Dendritic cell treated with granulocyte-macrophage colony-stimulating factor and Interleukin-4, amounts not matched to agents 40 ng/mL and 50 ng/mL, for 4 days (primary cell): Measurements from ENCODE around the gene KCNN3.
A peak's percentile ranks its signal among the peaks of the same experiment; 100 is the strongest.

Source experiments
- H3K27ac Mint-ChIP-seq: one replicate; pipeline ENCODE4 v1.8.0; 2022; ENCODE audit warnings: mild to moderate bottlenecking, mixed read lengths
- H3K27me3 Mint-ChIP-seq: one replicate; pipeline ENCODE4 v1.8.0; 2022; ENCODE audit warnings: mild to moderate bottlenecking, mixed read lengths
- H3K36me3 Mint-ChIP-seq: one replicate; pipeline ENCODE4 v1.8.0; 2022; ENCODE audit warnings: low read depth, mixed read lengths
- H3K4me1 Mint-ChIP-seq: one replicate; pipeline ENCODE4 v1.8.0; 2022; ENCODE audit warnings: low read depth, mixed read lengths
- H3K4me3 Mint-ChIP-seq: one replicate; pipeline ENCODE4 v1.8.0; 2022; ENCODE audit warnings: mild to moderate bottlenecking, moderate library complexity, mixed read lengths
- H3K9me3 Mint-ChIP-seq: one replicate; pipeline ENCODE4 v1.8.0; 2022; ENCODE audit warnings: mixed read lengths
- intact Hi-C: fragments of 100-400 bp; cut with micrococcal nuclease; formaldehyde crosslinking; loops from one replicate; pipeline ENCODE4 v1.15.0; 2022

Gene KCNN3

GRCh38 chr1:154744352-154745035, 125.6 kb downstream of the KCNN3 start:
- Mint-ChIP-seq H3K27me3 (peaks cover 38% of the 10 kb centered on the region), H3K4me3 (no peak overlapping the region), H3K9me3 (no peaks in the 10 kb centered on the region), H3K36me3 (no peaks in the 10 kb centered on the region), H3K27ac (no peak overlapping the region), H3K4me1 (peaks cover 35% of the 10 kb centered on the region)
- intact Hi-C loops = no loop called here

- Mint-ChIP-seq H3K36me3 (no peaks in the 10 kb centered on the region), H3K9me3 (no peaks in the 10 kb centered on the region), H3K4me3 (no peak overlapping the region), H3K27ac (no peak overlapping the region), H3K4me1 (peaks cover 26% of the 10 kb centered on the region), H3K27me3 (peaks cover 38% of the 10 kb centered on the region)
- intact Hi-C loops = no loop called here
Measured at GRCh38 chr1:154743526-154744036, 126.5 kb downstream of the KCNN3 start.

GRCh38 chr1:154742606-154743005, 127.5 kb downstream of the KCNN3 start:
- H3K27ac Mint-ChIP-seq = no peak overlapping the region
- H3K4me1 Mint-ChIP-seq = peaks cover 19% of the 10 kb centered on the region
- H3K27me3 Mint-ChIP-seq = peaks cover 40% of the 10 kb centered on the region
- H3K4me3 Mint-ChIP-seq = no peak overlapping the region
- no peaks in the 10 kb centered on the region for H3K36me3 Mint-ChIP-seq
- H3K9me3 Mint-ChIP-seq = no peaks in the 10 kb centered on the region
- intact Hi-C loops = no loop called here

GRCh38 chr1:154741741-154742495, 128.2 kb downstream of the KCNN3 start:
- no peak overlapping the region for H3K4me3 Mint-ChIP-seq
- peaks cover 35% of the 10 kb centered on the region for H3K27me3 Mint-ChIP-seq
- intact Hi-C loops = no loop called here
- no peak overlapping the region for H3K27ac Mint-ChIP-seq
- H3K36me3 Mint-ChIP-seq = no peaks in the 10 kb centered on the region
- H3K9me3 Mint-ChIP-seq = no peaks in the 10 kb centered on the region
- H3K4me1 Mint-ChIP-seq = peaks cover 19% of the 10 kb centered on the region

GRCh38 chr1:154741327-154741726, 128.8 kb downstream of the KCNN3 start:
- H3K9me3 Mint-ChIP-seq = no peaks in the 10 kb centered on the region
- no peak overlapping the region for H3K4me3 Mint-ChIP-seq
- peaks cover 30% of the 10 kb centered on the region for H3K27me3 Mint-ChIP-seq
- H3K27ac Mint-ChIP-seq = no peak overlapping the region
- H3K36me3 Mint-ChIP-seq = no peaks in the 10 kb centered on the region
- H3K4me1 Mint-ChIP-seq = peaks cover 19% of the 10 kb centered on the region
- intact Hi-C loops = no loop called here

GRCh38 chr1:154739654-154740053, 130.4 kb downstream of the KCNN3 start:
- H3K4me3 Mint-ChIP-seq = no peak overlapping the region
- H3K27ac Mint-ChIP-seq = no peak overlapping the region
- no peaks in the 10 kb centered on the region for H3K36me3 Mint-ChIP-seq
- no peaks in the 10 kb centered on the region for H3K9me3 Mint-ChIP-seq
- H3K4me1 Mint-ChIP-seq = peaks cover 26% of the 10 kb centered on the region
- peaks cover 24% of the 10 kb centered on the region for H3K27me3 Mint-ChIP-seq
- intact Hi-C loops = loop anchor here (5.0 kb wide), 1 partner anchor 37 kb away; no protein-coding TSS in a partner anchor

GRCh38 chr1:154736841-154737240, 133.2 kb downstream of the KCNN3 start:
- no peaks in the 10 kb centered on the region for H3K36me3 Mint-ChIP-seq
- no peaks in the 10 kb centered on the region for H3K9me3 Mint-ChIP-seq
- H3K27me3 Mint-ChIP-seq = peaks cover 32% of the 10 kb centered on the region
- H3K27ac Mint-ChIP-seq = no peak overlapping the region
- H3K4me1 Mint-ChIP-seq = peaks cover 35% of the 10 kb centered on the region
- intact Hi-C loops = loop anchor here (5.0 kb wide), 1 partner anchor 35 kb away; no protein-coding TSS in a partner anchor
- no peak overlapping the region for H3K4me3 Mint-ChIP-seq

- H3K4me3 Mint-ChIP-seq = no peak overlapping the region
- intact Hi-C loops = loop anchor here (5.0 kb wide), 1 partner anchor 33 kb away; no protein-coding TSS in a partner anchor
- H3K4me1 Mint-ChIP-seq = peaks cover 42% of the 10 kb centered on the region
- H3K36me3 Mint-ChIP-seq = no peaks in the 10 kb centered on the region
- peak overlapping the region; percentile 16 for H3K27ac Mint-ChIP-seq
- H3K27me3 Mint-ChIP-seq = peaks cover 34% of the 10 kb centered on the region
- no peaks in the 10 kb centered on the region for H3K9me3 Mint-ChIP-seq
Measured at GRCh38 chr1:154735804-154736168, 134.3 kb downstream of the KCNN3 start.

GRCh38 chr1:154735061-154735803, 134.8 kb downstream of the KCNN3 start:
- no peaks in the 10 kb centered on the region for H3K36me3 Mint-ChIP-seq
- H3K4me1 Mint-ChIP-seq = peaks cover 47% of the 10 kb centered on the region
- intact Hi-C loops = loop anchor here (5.0 kb wide), 1 partner anchor 33 kb away; no protein-coding TSS in a partner anchor
- H3K27me3 Mint-ChIP-seq = peaks cover 34% of the 10 kb centered on the region
- no peaks in the 10 kb centered on the region for H3K9me3 Mint-ChIP-seq
- H3K4me3 Mint-ChIP-seq = no peak overlapping the region
- H3K27ac Mint-ChIP-seq = peak overlapping the region; percentile 16

GRCh38 chr1:154733621-154734020, 136.5 kb downstream of the KCNN3 start:
- no peaks in the 10 kb centered on the region for H3K9me3 Mint-ChIP-seq
- H3K36me3 Mint-ChIP-seq = no peaks in the 10 kb centered on the region
- no peak overlapping the region for H3K27ac Mint-ChIP-seq
- H3K4me1 Mint-ChIP-seq = peaks cover 63% of the 10 kb centered on the region
- H3K4me3 Mint-ChIP-seq = no peak overlapping the region
- H3K27me3 Mint-ChIP-seq = peaks cover 37% of the 10 kb centered on the region
- intact Hi-C loops = no loop called here

GRCh38 chr1:154730986-154731489, 139.0 kb downstream of the KCNN3 start:
- H3K4me1 Mint-ChIP-seq = peaks cover 61% of the 10 kb centered on the region
- H3K4me3 Mint-ChIP-seq = no peak overlapping the region
- H3K36me3 Mint-ChIP-seq = no peaks in the 10 kb centered on the region
- intact Hi-C loops = no loop called here
- no peaks in the 10 kb centered on the region for H3K9me3 Mint-ChIP-seq
- peaks cover 47% of the 10 kb centered on the region for H3K27me3 Mint-ChIP-seq
- no peak overlapping the region for H3K27ac Mint-ChIP-seq

- Mint-ChIP-seq H3K4me3 (no peak overlapping the region), H3K27ac (no peak overlapping the region), H3K4me1 (peaks cover 61% of the 10 kb centered on the region), H3K27me3 (peaks cover 50% of the 10 kb centered on the region), H3K9me3 (no peaks in the 10 kb centered on the region), H3K36me3 (no peaks in the 10 kb centered on the region)
- intact Hi-C loops = no loop called here
Measured at GRCh38 chr1:154730259-154730658, 139.8 kb downstream of the KCNN3 start.

GRCh38 chr1:154729577-154729976, 140.5 kb downstream of the KCNN3 start:
- no peaks in the 10 kb centered on the region for H3K36me3 Mint-ChIP-seq
- peaks cover 62% of the 10 kb centered on the region for H3K4me1 Mint-ChIP-seq
- H3K9me3 Mint-ChIP-seq = no peaks in the 10 kb centered on the region
- H3K27ac Mint-ChIP-seq = peak overlapping the region; percentile 16
- H3K27me3 Mint-ChIP-seq = peaks cover 49% of the 10 kb centered on the region
- intact Hi-C loops = no loop called here
- no peak overlapping the region for H3K4me3 Mint-ChIP-seq
